ENCODE data around the gene TRPC4AP.
A peak's percentile ranks its signal among the peaks of the same experiment; 100 is the strongest.

Gene TRPC4AP

GRCh38 chr20:34955231-34956040 is 137.2 kb downstream of the TRPC4AP start, which contains the start of the genes GSS and MYH7B:
GSS (minus strand) TSS chr20:34955806; CDS start chr20:34951852, 3,954 bp downstream.
MYH7B (plus strand) TSS chr20:34955868; CDS start chr20:34978006, 22,138 bp downstream.
- DNase-seq (ENCODE audit: low spot score): peak; percentile 99
- Histone ChIP-seq H3K4me3 (peak within 1 kb of the TSS; percentile 89), H3K27ac (peak within 1 kb of the TSS; percentile 69 to 97)
- TF ChIP-seq CTCF (IDR thresholded peaks at IDR 0.05): no peak

- H3K4me3 ChIP-seq: peak overlapping the region; percentile 89
- TF ChIP-seq CTCF (IDR thresholded peaks at IDR 0.05): no peak
- peak; percentile 70 for DNase-seq (ENCODE audit: low spot score)
- H3K27ac ChIP-seq: peak overlapping the region; percentile 69 to 97
Measured at GRCh38 chr20:34954904-34955230, 137.7 kb downstream of the TRPC4AP start.

- DNase-seq (ENCODE audit: low spot score): no peak
- Histone ChIP-seq H3K27ac (no peak overlapping the region), H3K4me3 (no peak overlapping the region)
- TF ChIP-seq CTCF (IDR thresholded peaks at IDR 0.05): no peak
Measured at GRCh38 chr20:34953960-34954359, 138.6 kb downstream of the TRPC4AP start.

- Histone ChIP-seq H3K27ac (no peak overlapping the region), H3K4me3 (no peak overlapping the region)
- TF ChIP-seq CTCF (IDR thresholded peaks at IDR 0.05): no peak
- no peak for DNase-seq (ENCODE audit: low spot score)
Measured at GRCh38 chr20:34952671-34953070, 139.9 kb downstream of the TRPC4AP start.
